ENCODE measurements around the gene ELOVL4.

ELOVL4 gene

DNA sequence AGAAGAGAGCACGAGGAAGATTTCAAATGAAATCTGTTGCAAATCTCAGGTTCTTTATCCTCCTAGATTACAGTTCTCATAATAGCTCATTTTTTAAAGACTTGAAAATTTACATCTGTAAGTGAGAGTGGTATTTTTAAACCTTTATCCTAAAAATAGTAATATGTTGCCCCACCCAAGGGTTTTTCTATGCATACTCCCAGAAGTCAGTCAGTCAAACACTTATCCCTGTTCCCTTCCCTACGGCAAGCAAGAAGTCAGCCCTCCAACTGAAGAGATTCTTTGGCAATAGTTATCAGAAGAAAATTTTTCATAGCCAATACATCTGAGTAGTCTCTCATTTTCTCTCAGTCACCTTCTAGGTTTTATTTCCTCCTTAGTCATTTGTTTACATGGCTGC, 24.1 kb downstream of the ELOVL4 start:
- TF ChIP-seq GLIS3 (CRISPR knock-in tag; IDR thresholded peaks at IDR 0.05) (no peak), SNAI2 (CRISPR knock-in tag; IDR thresholded peaks at IDR 0.05) (no peak), PPARA (CRISPR knock-in tag; IDR thresholded peaks at IDR 0.05; ENCODE audit: borderline replicate concordance) (no peak), TOX (CRISPR knock-in tag; IDR thresholded peaks at IDR 0.05; ENCODE audit: borderline replicate concordance) (no peak), ZNF70 (CRISPR knock-in tag; IDR thresholded peaks at IDR 0.05) (no peak), TCF4 (CRISPR knock-in tag; IDR thresholded peaks at IDR 0.05; ENCODE audit: borderline replicate concordance) (no peak), POU6F1 (CRISPR knock-in tag; IDR thresholded peaks at IDR 0.05; ENCODE audit: borderline replicate concordance, low read depth) (no peak), ZC3H10 (CRISPR knock-in tag; IDR thresholded peaks at IDR 0.05) (no peak), ISL1 (CRISPR knock-in tag; IDR thresholded peaks at IDR 0.05) (no peak), ZNF8 (CRISPR knock-in tag; IDR thresholded peaks at IDR 0.05) (no peak), ZFP3 (CRISPR knock-in tag; IDR thresholded peaks at IDR 0.05) (no peak)
- TF ChIP-seq, protein P1, sequence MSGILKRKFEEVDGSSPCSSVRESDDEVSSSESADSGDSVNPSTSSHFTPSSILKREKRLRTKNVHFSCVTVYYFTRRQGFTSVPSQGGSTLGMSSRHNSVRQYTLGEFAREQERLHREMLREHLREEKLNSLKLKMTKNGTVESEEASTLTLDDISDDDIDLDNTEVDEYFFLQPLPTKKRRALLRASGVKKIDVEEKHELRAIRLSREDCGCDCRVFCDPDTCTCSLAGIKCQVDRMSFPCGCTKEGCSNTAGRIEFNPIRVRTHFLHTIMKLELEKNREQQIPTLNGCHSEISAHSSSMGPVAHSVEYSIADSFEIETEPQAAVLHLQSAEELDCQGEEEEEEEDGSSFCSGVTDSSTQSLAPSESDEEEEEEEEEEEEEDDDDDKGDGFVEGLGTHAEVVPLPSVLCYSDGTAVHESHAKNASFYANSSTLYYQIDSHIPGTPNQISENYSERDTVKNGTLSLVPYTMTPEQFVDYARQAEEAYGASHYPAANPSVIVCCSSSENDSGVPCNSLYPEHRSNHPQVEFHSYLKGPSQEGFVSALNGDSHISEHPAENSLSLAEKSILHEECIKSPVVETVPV (CRISPR knock-in tag; IDR thresholded peaks at IDR 0.05), result no peak
- TF ChIP-seq, protein P2, sequence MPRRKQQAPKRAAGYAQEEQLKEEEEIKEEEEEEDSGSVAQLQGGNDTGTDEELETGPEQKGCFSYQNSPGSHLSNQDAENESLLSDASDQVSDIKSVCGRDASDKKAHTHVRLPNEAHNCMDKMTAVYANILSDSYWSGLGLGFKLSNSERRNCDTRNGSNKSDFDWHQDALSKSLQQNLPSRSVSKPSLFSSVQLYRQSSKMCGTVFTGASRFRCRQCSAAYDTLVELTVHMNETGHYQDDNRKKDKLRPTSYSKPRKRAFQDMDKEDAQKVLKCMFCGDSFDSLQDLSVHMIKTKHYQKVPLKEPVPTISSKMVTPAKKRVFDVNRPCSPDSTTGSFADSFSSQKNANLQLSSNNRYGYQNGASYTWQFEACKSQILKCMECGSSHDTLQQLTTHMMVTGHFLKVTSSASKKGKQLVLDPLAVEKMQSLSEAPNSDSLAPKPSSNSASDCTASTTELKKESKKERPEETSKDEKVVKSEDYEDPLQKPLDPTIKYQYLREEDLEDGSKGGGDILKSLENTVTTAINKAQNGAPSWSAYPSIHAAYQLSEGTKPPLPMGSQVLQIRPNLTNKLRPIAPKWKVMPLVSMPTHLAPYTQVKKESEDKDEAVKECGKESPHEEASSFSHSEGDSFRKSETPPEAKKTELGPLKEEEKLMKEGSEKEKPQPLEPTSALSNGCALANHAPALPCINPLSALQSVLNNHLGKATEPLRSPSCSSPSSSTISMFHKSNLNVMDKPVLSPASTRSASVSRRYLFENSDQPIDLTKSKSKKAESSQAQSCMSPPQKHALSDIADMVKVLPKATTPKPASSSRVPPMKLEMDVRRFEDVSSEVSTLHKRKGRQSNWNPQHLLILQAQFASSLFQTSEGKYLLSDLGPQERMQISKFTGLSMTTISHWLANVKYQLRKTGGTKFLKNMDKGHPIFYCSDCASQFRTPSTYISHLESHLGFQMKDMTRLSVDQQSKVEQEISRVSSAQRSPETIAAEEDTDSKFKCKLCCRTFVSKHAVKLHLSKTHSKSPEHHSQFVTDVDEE (CRISPR knock-in tag; IDR thresholded peaks at IDR 0.05), result no peak
- TF ChIP-seq, protein P3, sequence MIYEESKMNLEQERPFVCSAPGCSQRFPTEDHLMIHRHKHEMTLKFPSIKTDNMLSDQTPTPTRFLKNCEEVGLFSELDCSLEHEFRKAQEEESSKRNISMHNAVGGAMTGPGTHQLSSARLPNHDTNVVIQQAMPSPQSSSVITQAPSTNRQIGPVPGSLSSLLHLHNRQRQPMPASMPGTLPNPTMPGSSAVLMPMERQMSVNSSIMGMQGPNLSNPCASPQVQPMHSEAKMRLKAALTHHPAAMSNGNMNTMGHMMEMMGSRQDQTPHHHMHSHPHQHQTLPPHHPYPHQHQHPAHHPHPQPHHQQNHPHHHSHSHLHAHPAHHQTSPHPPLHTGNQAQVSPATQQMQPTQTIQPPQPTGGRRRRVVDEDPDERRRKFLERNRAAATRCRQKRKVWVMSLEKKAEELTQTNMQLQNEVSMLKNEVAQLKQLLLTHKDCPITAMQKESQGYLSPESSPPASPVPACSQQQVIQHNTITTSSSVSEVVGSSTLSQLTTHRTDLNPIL (CRISPR knock-in tag; IDR thresholded peaks at IDR 0.05; ENCODE audit: low read depth), result no peak
- ATAC-seq, result no peak

DNA sequence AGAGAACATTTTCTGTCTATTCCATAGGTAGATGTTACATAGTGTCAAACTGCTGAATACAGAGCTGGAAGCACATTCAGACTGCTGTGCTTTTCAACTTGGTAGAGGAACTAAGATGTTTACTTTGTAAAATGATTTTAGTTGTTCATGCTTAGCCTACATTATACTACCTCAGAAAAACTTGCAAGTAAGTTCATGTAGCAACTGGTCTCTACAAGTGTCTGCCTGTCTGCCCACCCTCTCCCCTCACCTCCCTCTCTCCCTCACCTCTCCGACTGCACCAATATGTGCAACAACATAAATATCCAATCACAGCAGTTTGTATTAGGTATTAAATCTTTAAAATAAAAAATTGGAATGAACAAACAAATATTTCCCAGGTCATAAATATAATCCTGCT, 25.3 kb downstream of the ELOVL4 start:
- TF ChIP-seq ZNF8 (CRISPR knock-in tag; IDR thresholded peaks at IDR 0.05) (no peak), ISL1 (CRISPR knock-in tag; IDR thresholded peaks at IDR 0.05) (no peak), ZNF565 (CRISPR knock-in tag; conservative IDR thresholded peaks at IDR 0.05; ENCODE audit: low read depth) (no peak), TCF4 (CRISPR knock-in tag; IDR thresholded peaks at IDR 0.05; ENCODE audit: borderline replicate concordance) (no peak), OSR1 (CRISPR knock-in tag; IDR thresholded peaks at IDR 0.05) (no peak), TOX (CRISPR knock-in tag; IDR thresholded peaks at IDR 0.05; ENCODE audit: borderline replicate concordance) (no peak), ZNF70 (CRISPR knock-in tag; IDR thresholded peaks at IDR 0.05) (no peak), ZC3H10 (CRISPR knock-in tag; IDR thresholded peaks at IDR 0.05) (no peak), GLIS3 (CRISPR knock-in tag; IDR thresholded peaks at IDR 0.05) (no peak), POU6F1 (CRISPR knock-in tag; IDR thresholded peaks at IDR 0.05; ENCODE audit: borderline replicate concordance, low read depth) (no peak), BACH2 (CRISPR knock-in tag; IDR thresholded peaks at IDR 0.05; ENCODE audit: borderline replicate concordance) (no peak), ESRRG (CRISPR knock-in tag; IDR thresholded peaks at IDR 0.05) (no peak), CSDC2 (CRISPR knock-in tag; IDR thresholded peaks at IDR 0.05) (no peak), PPARA (CRISPR knock-in tag; IDR thresholded peaks at IDR 0.05; ENCODE audit: borderline replicate concordance) (no peak), ZFP3 (CRISPR knock-in tag; IDR thresholded peaks at IDR 0.05) (no peak)
- TF ChIP-seq, protein P4, sequence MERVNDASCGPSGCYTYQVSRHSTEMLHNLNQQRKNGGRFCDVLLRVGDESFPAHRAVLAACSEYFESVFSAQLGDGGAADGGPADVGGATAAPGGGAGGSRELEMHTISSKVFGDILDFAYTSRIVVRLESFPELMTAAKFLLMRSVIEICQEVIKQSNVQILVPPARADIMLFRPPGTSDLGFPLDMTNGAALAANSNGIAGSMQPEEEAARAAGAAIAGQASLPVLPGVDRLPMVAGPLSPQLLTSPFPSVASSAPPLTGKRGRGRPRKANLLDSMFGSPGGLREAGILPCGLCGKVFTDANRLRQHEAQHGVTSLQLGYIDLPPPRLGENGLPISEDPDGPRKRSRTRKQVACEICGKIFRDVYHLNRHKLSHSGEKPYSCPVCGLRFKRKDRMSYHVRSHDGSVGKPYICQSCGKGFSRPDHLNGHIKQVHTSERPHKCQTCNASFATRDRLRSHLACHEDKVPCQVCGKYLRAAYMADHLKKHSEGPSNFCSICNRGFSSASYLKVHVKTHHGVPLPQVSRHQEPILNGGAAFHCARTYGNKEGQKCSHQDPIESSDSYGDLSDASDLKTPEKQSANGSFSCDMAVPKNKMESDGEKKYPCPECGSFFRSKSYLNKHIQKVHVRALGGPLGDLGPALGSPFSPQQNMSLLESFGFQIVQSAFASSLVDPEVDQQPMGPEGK (CRISPR knock-in tag; IDR thresholded peaks at IDR 0.05; ENCODE audit: borderline replicate concordance), result no peak
- TF ChIP-seq, protein P2 (CRISPR knock-in tag; IDR thresholded peaks at IDR 0.05), result no peak
- TF ChIP-seq, protein P1 (CRISPR knock-in tag; IDR thresholded peaks at IDR 0.05), result no peak
- TF ChIP-seq, protein P3 (CRISPR knock-in tag; IDR thresholded peaks at IDR 0.05; ENCODE audit: low read depth), result no peak
- no peak for ATAC-seq

All from SK-N-SH treated with all-trans-retinoic acid at 6 μM for 48 hours (cell line).